HT1080 (cell line): ENCODE measurements around the gene DTD2. TPM values are rescaled to one million over a fixed set of nuclear protein-coding genes. Genes with fewer than 3 reads are reported as not detected.

ENCODE experiments used
- DNase-seq: peaks from one replicate; pipeline ENCODE4 v3.0.0-alpha.2; 2015; ENCODE audit warnings: low read depth
- total RNA-seq: library from RNA; depleted of rRNA; stranded (reverse); fragments of >200 nt; shearing (Covaris generic); gene quantifications from 2 replicates; pipeline ENCODE4 v1.2.3, GENCODE V29; 2014; rRNA removed

DTD2 gene
- total RNA-seq, 1 experiment from 2014 or later: 49.8 TPM

DNA sequence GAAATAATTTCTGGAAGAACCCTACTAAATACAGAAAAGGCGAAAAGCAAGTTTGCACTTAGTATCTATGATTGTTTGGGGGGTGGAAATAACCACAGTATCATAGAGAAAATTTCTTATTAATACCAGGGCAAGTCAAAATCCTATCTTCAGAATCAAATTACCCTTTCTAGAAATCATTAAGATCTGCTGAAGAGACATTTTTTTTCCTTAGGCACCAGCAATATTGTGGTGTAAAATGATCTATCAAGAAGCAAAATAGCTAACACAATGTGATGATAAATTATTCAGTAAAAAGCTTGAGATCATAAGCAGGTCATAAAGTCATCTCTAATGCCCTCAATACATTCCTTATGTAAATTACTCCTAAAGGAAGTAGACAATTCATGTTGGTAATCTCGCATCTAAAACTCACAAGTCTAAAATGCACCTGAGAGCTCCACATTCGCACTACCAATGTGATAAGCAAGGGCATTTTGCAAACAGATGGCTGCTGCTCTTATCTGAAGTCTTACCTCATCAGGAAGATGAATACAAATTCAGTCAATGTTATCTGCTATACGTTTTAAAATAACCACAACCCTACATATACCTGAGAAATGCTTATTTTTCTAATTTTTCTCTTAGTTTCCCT, 51.6 kb downstream of the DTD2 start:
- DNase-seq: no peak

DNA sequence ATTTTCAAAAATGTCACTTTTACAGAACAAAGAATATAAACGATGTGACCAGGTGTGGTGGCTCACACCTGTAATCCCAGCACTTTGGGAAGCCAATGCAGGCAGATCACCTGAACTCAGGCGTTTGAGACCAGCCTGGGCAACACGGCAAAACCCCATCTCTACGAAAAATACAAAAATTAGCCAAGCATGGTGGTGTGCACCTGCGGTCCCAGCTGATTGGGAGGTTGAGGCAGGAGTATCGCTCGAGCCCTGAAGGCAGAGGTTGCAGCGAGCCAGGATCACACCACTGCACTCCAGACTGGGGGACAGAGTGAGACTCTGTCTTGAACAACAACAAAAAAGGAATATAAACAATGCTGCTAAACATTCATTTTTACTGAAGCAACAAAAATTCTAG, 52.2 kb downstream of the DTD2 start:
- no peak for DNase-seq

DNA sequence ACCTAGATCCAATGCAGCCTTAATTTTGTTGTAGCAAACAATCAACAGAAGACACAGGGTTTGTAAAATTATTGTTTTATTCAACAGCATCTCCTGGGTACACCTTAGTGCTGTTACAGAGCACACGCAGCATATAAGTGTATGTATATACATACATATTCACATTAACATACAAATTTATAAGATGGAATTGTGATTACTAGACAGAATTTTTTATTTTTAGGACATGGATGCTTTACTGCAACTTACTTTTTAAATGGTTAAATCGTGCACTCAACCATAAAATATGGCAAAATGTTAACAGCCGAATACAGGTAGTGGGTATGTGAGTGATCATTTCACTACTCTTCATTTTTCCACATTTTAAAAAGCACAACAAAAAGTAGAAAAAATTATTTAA, 53.6 kb downstream of the DTD2 start:
- no peak for DNase-seq

DNA sequence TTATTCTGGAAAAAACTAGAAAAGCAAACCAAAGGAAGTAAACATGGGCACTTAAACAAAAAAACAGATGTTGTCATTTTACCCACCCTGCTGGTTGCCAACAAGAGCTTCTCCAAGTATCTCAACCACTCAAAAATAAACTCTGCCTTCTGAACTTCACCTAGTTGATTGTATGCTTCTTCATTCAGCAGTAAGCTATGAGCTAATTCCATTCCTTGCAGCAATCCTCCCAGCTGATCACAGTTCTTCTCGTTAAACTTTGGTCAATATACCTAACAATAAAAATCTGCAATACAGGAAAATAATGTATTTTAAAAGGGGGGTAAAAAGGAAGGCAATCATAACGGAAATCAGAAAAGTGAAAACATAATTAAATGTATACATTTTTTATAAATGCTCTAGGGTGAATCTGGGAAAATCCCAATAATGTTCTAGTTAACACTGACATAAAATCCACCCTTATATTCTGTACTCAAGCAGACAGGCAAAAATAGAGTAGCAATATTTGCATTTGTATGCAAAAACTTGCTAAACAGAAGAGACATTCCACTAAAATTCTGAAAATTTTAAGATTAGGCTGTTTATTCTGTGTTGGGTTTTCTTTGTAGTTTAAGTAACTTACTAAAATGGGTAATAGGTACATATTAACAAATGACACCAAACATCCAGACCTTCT, 54.4 kb downstream of the DTD2 start:
- no peak for DNase-seq

DNA sequence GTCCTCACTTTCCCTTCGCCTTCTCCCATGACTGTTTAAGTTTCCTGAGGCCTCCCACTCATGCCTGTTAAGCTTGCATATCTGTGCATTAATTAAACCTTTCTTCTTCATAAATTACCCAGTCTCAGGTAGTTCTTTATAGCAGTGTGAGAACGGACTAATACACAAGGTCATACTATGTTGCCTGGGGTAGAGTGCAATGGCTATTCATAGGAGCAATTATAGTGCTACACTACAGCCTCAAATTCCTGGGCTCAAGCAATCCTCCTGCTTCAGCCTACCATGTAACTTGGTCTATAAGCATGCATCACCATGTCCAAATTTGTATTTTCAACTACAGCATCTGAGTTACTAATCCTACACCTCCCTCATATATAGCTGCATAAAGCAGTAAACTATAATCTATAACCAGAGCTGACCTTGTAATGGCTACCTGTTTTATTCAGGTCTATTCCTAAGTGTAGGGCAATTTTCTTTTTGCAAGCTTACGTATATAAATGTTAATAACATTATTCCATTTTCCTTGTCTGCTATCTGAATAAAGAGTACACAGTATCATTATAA, 55.9 kb downstream of the DTD2 start:
- DNase-seq: no peak

DNA sequence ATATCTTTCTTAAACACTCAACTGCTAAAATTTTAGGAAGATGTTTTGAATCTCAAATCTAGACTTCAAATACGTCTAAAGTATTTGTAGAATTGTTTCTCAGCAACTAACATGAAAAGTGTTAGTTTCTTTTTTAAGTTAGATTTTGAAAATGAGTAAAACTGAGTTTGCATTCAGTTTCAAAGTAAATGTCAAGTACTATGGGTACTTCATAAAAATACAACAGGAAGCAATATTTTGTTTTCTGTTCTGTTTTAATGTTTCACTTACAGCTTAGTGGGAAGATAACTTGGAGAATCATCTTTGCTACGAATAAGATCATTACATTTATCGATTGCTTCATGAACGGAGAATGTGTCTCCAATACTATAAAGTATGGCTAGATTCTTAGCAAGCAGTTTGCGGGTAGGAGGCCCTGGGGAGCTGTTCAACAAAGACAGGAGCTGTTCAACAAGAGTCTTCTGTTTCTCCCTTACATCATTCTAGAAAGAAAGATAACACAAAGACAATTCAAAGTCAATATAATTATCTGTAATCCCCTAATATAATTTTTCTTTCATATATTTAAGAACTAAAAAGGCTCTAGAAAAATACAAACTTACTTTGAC, 57.2 kb downstream of the DTD2 start:
- DNase-seq: no peak

Other genes starting within 250 kb of the DTD2 start
- gene HECTD1, start 249.7 kb downstream of the DTD2 start, total RNA-seq: 73.9 and 83.7 TPM in 2 replicates
- 9.9 and 13.2 TPM in 2 replicates for gene HEATR5A, start 37.0 kb downstream of the DTD2 start, total RNA-seq
- not detected in 2 replicates for gene GPR33, start 30.5 kb upstream of the DTD2 start, total RNA-seq
- gene NUBPL, start 103.9 kb upstream of the DTD2 start, total RNA-seq: 7.1 and 9.9 TPM in 2 replicates